ENCODE results near the gene MTCL1.

MTCL1 gene

GRCh38 chr18:8762968-8763367, 57.6 kb downstream of the MTCL1 start:
- Mint-ChIP-seq H3K36me3 (no peaks in the 10 kb centered on the region), H3K4me3 (no peak overlapping the region), H3K4me1 (no peaks in the 10 kb centered on the region), H3K9me3 (no peaks in the 10 kb centered on the region), H3K27me3 (no peaks in the 10 kb centered on the region), H3K27ac (no peak overlapping the region)

- H3K9me3 Mint-ChIP-seq = no peaks in the 10 kb centered on the region
- H3K27me3 Mint-ChIP-seq = no peaks in the 10 kb centered on the region
- no peak overlapping the region for H3K4me3 Mint-ChIP-seq
- no peak overlapping the region for H3K27ac Mint-ChIP-seq
- H3K36me3 Mint-ChIP-seq = no peaks in the 10 kb centered on the region
- H3K4me1 Mint-ChIP-seq = no peaks in the 10 kb centered on the region
Observed at GRCh38 chr18:8763611-8764010, 58.3 kb downstream of the MTCL1 start.

- no peaks in the 10 kb centered on the region for H3K4me1 Mint-ChIP-seq
- no peaks in the 10 kb centered on the region for H3K9me3 Mint-ChIP-seq
- no peak overlapping the region for H3K4me3 Mint-ChIP-seq
- no peaks in the 10 kb centered on the region for H3K27me3 Mint-ChIP-seq
- H3K27ac Mint-ChIP-seq = no peak overlapping the region
- no peaks in the 10 kb centered on the region for H3K36me3 Mint-ChIP-seq
Observed at GRCh38 chr18:8765783-8766463, 60.6 kb downstream of the MTCL1 start.

- H3K4me3 Mint-ChIP-seq = no peak overlapping the region
- H3K9me3 Mint-ChIP-seq = no peaks in the 10 kb centered on the region
- H3K36me3 Mint-ChIP-seq = no peaks in the 10 kb centered on the region
- H3K27me3 Mint-ChIP-seq = no peaks in the 10 kb centered on the region
- no peak overlapping the region for H3K27ac Mint-ChIP-seq
- H3K4me1 Mint-ChIP-seq = no peaks in the 10 kb centered on the region
Observed at GRCh38 chr18:8766559-8767293, 61.4 kb downstream of the MTCL1 start.

- Mint-ChIP-seq H3K27ac (no peak overlapping the region), H3K9me3 (no peaks in the 10 kb centered on the region), H3K4me1 (no peaks in the 10 kb centered on the region), H3K4me3 (no peak overlapping the region), H3K36me3 (no peaks in the 10 kb centered on the region), H3K27me3 (no peaks in the 10 kb centered on the region)
Observed at GRCh38 chr18:8767340-8767739, 62.0 kb downstream of the MTCL1 start.

GRCh38 chr18:8769509-8770095, 64.2 kb downstream of the MTCL1 start:
- Mint-ChIP-seq H3K4me3 (no peak overlapping the region), H3K9me3 (no peaks in the 10 kb centered on the region), H3K27ac (no peak overlapping the region)

GRCh38 chr18:8770657-8771056, 65.3 kb downstream of the MTCL1 start:
- Mint-ChIP-seq H3K9me3 (no peaks in the 10 kb centered on the region), H3K27ac (no peak overlapping the region), H3K36me3 (no peaks in the 10 kb centered on the region), H3K4me1 (no peaks in the 10 kb centered on the region), H3K4me3 (no peak overlapping the region), H3K27me3 (no peaks in the 10 kb centered on the region)

More at GRCh38 chr18:8769509-8770095, 64.2 kb downstream of the MTCL1 start:
- Mint-ChIP-seq H3K36me3 (no peaks in the 10 kb centered on the region), H3K4me1 (no peaks in the 10 kb centered on the region), H3K27me3 (no peaks in the 10 kb centered on the region)

- Mint-ChIP-seq H3K4me3 (no peak overlapping the region), H3K4me1 (no peaks in the 10 kb centered on the region), H3K27ac (no peak overlapping the region), H3K36me3 (no peaks in the 10 kb centered on the region), H3K9me3 (no peaks in the 10 kb centered on the region), H3K27me3 (no peaks in the 10 kb centered on the region)
Observed at GRCh38 chr18:8771930-8772329, 66.6 kb downstream of the MTCL1 start.

GRCh38 chr18:8773980-8774379, 68.6 kb downstream of the MTCL1 start:
- no peak overlapping the region for H3K27ac Mint-ChIP-seq

GRCh38 chr18:8776013-8776943, 70.9 kb downstream of the MTCL1 start:
- Mint-ChIP-seq H3K4me3 (no peak overlapping the region), H3K27me3 (no peaks in the 10 kb centered on the region), H3K36me3 (no peaks in the 10 kb centered on the region), H3K4me1 (no peaks in the 10 kb centered on the region), H3K27ac (no peak overlapping the region), H3K9me3 (no peaks in the 10 kb centered on the region)

More at GRCh38 chr18:8773980-8774379, 68.6 kb downstream of the MTCL1 start:
- H3K27me3 Mint-ChIP-seq = no peaks in the 10 kb centered on the region
- H3K36me3 Mint-ChIP-seq = no peaks in the 10 kb centered on the region
- no peaks in the 10 kb centered on the region for H3K4me1 Mint-ChIP-seq
- H3K4me3 Mint-ChIP-seq = no peak overlapping the region
- no peaks in the 10 kb centered on the region for H3K9me3 Mint-ChIP-seq

- Mint-ChIP-seq H3K27me3 (peaks cover 1% of the 10 kb centered on the region), H3K36me3 (no peaks in the 10 kb centered on the region)
Observed at GRCh38 chr18:8777846-8778245, 72.5 kb downstream of the MTCL1 start.

GRCh38 chr18:8778386-8778785, 73.0 kb downstream of the MTCL1 start:
- Mint-ChIP-seq H3K36me3 (no peaks in the 10 kb centered on the region), H3K9me3 (no peaks in the 10 kb centered on the region), H3K27ac (no peak overlapping the region), H3K4me3 (no peak overlapping the region), H3K27me3 (peaks cover 1% of the 10 kb centered on the region), H3K4me1 (no peaks in the 10 kb centered on the region)

More at GRCh38 chr18:8777846-8778245, 72.5 kb downstream of the MTCL1 start:
- H3K4me3 Mint-ChIP-seq = no peak overlapping the region
- H3K27ac Mint-ChIP-seq = no peak overlapping the region
- no peaks in the 10 kb centered on the region for H3K9me3 Mint-ChIP-seq
- no peaks in the 10 kb centered on the region for H3K4me1 Mint-ChIP-seq

GRCh38 chr18:8778824-8779223, 73.5 kb downstream of the MTCL1 start:
- H3K9me3 Mint-ChIP-seq = no peaks in the 10 kb centered on the region
- no peak overlapping the region for H3K27ac Mint-ChIP-seq
- no peaks in the 10 kb centered on the region for H3K4me1 Mint-ChIP-seq
- no peak overlapping the region for H3K4me3 Mint-ChIP-seq
- H3K36me3 Mint-ChIP-seq = no peaks in the 10 kb centered on the region
- peaks cover 1% of the 10 kb centered on the region for H3K27me3 Mint-ChIP-seq

GRCh38 chr18:8779251-8779650, 73.9 kb downstream of the MTCL1 start:
- peaks cover 1% of the 10 kb centered on the region for H3K27me3 Mint-ChIP-seq
- no peaks in the 10 kb centered on the region for H3K9me3 Mint-ChIP-seq
- H3K36me3 Mint-ChIP-seq = no peaks in the 10 kb centered on the region
- H3K4me3 Mint-ChIP-seq = no peak overlapping the region
- no peaks in the 10 kb centered on the region for H3K4me1 Mint-ChIP-seq
- no peak overlapping the region for H3K27ac Mint-ChIP-seq

- no peak overlapping the region for H3K4me3 Mint-ChIP-seq
- H3K27ac Mint-ChIP-seq = no peak overlapping the region
- H3K9me3 Mint-ChIP-seq = no peaks in the 10 kb centered on the region
- H3K4me1 Mint-ChIP-seq = no peaks in the 10 kb centered on the region
- peaks cover 1% of the 10 kb centered on the region for H3K27me3 Mint-ChIP-seq
- no peaks in the 10 kb centered on the region for H3K36me3 Mint-ChIP-seq
Observed at GRCh38 chr18:8780227-8780626, 74.9 kb downstream of the MTCL1 start.
